HL-60 (cell line): ENCODE results near the gene ZFP3.
"Not testable (repeated sequence)": the region's sequence is repeated elsewhere in the genome, so short reads cannot be mapped to it uniquely, and the experiment has no call there.

Source experiments
- DNase-seq, 2 experiments: peaks; one replicate each; pipeline ENCODE4 v3.0.0-alpha.2; 2010 to 2020; ENCODE audit warnings: low read depth in 1 of 2, low spot score in 1 of 2
- H3K27ac ChIP-seq: fragments of 250-450 bp; sonication (Bioruptor Pico); replicated peaks from 2 replicates; pipeline ENCODE4 v1.5.1; 2020; ENCODE audit warnings: mild to moderate bottlenecking, moderate library complexity
- H3K27me3 ChIP-seq: fragments of 250-450 bp; sonication (Bioruptor Pico); 2 replicates; pipeline ENCODE4 v1.5.1; 2021; ENCODE audit warnings: mild to moderate bottlenecking, moderate library complexity; ENCODE audit not compliant: insufficient read depth, poor library complexity, severe bottlenecking
- H3K4me3 ChIP-seq: replicated peaks from 2 replicates; pipeline ENCODE4 v1.5.1; 2011; ENCODE audit warnings: mild to moderate bottlenecking, control low read depth, low read length; ENCODE audit not compliant: insufficient read depth
- CTCF ChIP-seq: IDR thresholded peaks from one replicate; pipeline ENCODE4 v1.5.1; 2011; ENCODE audit warnings: low read length, control low read depth, inconsistent platforms; ENCODE audit not compliant: insufficient read depth
- GABPA ChIP-seq: IDR thresholded peaks from 2 replicates; pipeline ENCODE4 v1.6.1; 2012; ENCODE audit warnings: low read depth
- POLR2AphosphoS5 ChIP-seq: IDR thresholded peaks from 2 replicates; pipeline ENCODE4 v1.6.1; 2012; ENCODE audit warnings: low read depth
- REST ChIP-seq: IDR thresholded peaks from 2 replicates; pipeline ENCODE4 v1.6.1; 2012; ENCODE audit warnings: low read depth; ENCODE audit not compliant: insufficient replicate concordance
- SPI1 ChIP-seq: IDR thresholded peaks from 2 replicates; pipeline ENCODE4 v1.6.1; 2012; ENCODE audit warnings: low read depth, mild to moderate bottlenecking, borderline replicate concordance

Gene ZFP3

GRCh38 chr17:5126719-5127488 lies 48.6 kb downstream of the ZFP3 start:
- H3K27ac ChIP-seq: no peak overlapping the region
- no peak for DNase-seq
- H3K4me3 ChIP-seq: no peak overlapping the region
- no peaks in the 10 kb centered on the region for H3K27me3 ChIP-seq
- no peak for TF ChIP-seq REST
- TF ChIP-seq GABPA: no peak
- no peak for TF ChIP-seq SPI1
- TF ChIP-seq POLR2AphosphoS5: no peak
- no peak for TF ChIP-seq CTCF

GRCh38 chr17:5127910-5128309 lies 49.6 kb downstream of the ZFP3 start:
- TF ChIP-seq SPI1 (no peak), GABPA (no peak), CTCF (no peak), REST (no peak), POLR2AphosphoS5 (no peak)
- DNase-seq: no peak
- no peak overlapping the region for H3K27ac ChIP-seq
- no peak overlapping the region for H3K4me3 ChIP-seq
- no peaks in the 10 kb centered on the region for H3K27me3 ChIP-seq

- not testable (repeated sequence) for H3K4me3 ChIP-seq, H3K27me3 ChIP-seq, DNase-seq, H3K27ac ChIP-seq
Observed at GRCh38 chr17:5128387-5128786, 50.1 kb downstream of the ZFP3 start.

- DNase-seq: no peak
- Histone ChIP-seq H3K4me3 (no peak overlapping the region), H3K27ac (no peak overlapping the region), H3K27me3 (no peaks in the 10 kb centered on the region)
- TF ChIP-seq CTCF (no peak), GABPA (no peak)
Observed at GRCh38 chr17:5128905-5129535, 50.8 kb downstream of the ZFP3 start.

- not testable (repeated sequence) for H3K27ac ChIP-seq, H3K4me3 ChIP-seq, H3K27me3 ChIP-seq, DNase-seq
Observed at GRCh38 chr17:5129770-5130169, 51.5 kb downstream of the ZFP3 start.

GRCh38 chr17:5130261-5130660 lies 52.0 kb downstream of the ZFP3 start:
- H3K27me3 ChIP-seq, H3K27ac ChIP-seq, DNase-seq, H3K4me3 ChIP-seq: not testable (repeated sequence)

GRCh38 chr17:5130687-5131086 lies 52.4 kb downstream of the ZFP3 start:
- H3K4me3 ChIP-seq, H3K27me3 ChIP-seq, DNase-seq, H3K27ac ChIP-seq: not testable (repeated sequence)
